ENCODE measurements around the gene SBNO2. TPM values are rescaled to one million over a fixed set of nuclear protein-coding genes. Genes with fewer than 3 reads are reported as not detected.
"Not testable (repeated sequence)": the region's sequence is repeated elsewhere in the genome, so short reads cannot be mapped to it uniquely, and the experiment has no call there.

The SBNO2 gene
- total RNA-seq, 4 donors from 2014 or later: 33.1 to 208 (median 61.9) TPM

DNA sequence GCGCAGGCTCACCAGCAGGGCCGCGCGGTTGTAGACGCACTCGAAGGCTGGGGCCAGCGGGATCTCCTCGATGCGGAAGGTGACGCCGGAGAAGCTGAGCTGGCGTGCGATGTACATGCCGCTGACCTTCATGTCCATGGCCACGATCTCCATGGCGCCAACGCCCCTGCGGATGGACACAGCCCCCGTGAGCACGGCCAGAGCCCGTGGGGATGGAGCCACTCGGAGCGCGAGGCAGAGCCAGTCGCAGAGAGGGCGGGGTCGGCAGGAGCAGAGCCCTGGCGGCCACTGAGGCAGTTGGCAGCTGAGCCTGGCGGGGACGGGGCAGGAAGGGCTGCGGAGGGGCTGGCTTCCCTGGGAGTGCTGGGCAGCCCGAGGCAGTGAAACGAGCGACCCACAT lies 55.1 kb downstream of the SBNO2 start:
- TF ChIP-seq, protein P1, sequence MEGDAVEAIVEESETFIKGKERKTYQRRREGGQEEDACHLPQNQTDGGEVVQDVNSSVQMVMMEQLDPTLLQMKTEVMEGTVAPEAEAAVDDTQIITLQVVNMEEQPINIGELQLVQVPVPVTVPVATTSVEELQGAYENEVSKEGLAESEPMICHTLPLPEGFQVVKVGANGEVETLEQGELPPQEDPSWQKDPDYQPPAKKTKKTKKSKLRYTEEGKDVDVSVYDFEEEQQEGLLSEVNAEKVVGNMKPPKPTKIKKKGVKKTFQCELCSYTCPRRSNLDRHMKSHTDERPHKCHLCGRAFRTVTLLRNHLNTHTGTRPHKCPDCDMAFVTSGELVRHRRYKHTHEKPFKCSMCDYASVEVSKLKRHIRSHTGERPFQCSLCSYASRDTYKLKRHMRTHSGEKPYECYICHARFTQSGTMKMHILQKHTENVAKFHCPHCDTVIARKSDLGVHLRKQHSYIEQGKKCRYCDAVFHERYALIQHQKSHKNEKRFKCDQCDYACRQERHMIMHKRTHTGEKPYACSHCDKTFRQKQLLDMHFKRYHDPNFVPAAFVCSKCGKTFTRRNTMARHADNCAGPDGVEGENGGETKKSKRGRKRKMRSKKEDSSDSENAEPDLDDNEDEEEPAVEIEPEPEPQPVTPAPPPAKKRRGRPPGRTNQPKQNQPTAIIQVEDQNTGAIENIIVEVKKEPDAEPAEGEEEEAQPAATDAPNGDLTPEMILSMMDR (IDR thresholded peaks at IDR 0.05): no peak
- DNase-seq (ENCODE audit: low spot score): no peak
- no peak for ATAC-seq (ENCODE audit: low FRiP score)

DNA sequence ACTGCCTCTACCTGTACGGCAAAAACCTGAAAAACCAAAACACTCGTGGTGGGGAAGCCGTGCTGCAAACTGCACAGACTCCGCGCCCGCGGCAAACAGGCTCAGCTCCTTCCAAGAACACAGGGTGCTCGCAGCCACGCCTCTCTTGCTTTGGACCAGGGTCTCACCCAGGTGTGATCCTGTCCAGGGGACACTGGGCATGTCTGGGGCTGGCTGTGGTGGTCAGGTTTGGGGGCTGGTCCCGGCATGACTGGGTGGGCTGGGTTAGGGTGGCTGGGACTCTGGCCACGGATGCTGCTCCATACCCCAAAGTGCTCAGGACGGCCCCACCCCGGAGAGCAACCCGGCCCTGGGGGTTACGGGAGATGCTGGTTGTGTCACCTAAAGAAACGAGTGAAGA lies 56.4 kb downstream of the SBNO2 start:
- ATAC-seq (ENCODE audit: low FRiP score) (no peak), DNase-seq (ENCODE audit: low spot score) (no peak)
- TF ChIP-seq, protein P1 (IDR thresholded peaks at IDR 0.05): no peak

DNA sequence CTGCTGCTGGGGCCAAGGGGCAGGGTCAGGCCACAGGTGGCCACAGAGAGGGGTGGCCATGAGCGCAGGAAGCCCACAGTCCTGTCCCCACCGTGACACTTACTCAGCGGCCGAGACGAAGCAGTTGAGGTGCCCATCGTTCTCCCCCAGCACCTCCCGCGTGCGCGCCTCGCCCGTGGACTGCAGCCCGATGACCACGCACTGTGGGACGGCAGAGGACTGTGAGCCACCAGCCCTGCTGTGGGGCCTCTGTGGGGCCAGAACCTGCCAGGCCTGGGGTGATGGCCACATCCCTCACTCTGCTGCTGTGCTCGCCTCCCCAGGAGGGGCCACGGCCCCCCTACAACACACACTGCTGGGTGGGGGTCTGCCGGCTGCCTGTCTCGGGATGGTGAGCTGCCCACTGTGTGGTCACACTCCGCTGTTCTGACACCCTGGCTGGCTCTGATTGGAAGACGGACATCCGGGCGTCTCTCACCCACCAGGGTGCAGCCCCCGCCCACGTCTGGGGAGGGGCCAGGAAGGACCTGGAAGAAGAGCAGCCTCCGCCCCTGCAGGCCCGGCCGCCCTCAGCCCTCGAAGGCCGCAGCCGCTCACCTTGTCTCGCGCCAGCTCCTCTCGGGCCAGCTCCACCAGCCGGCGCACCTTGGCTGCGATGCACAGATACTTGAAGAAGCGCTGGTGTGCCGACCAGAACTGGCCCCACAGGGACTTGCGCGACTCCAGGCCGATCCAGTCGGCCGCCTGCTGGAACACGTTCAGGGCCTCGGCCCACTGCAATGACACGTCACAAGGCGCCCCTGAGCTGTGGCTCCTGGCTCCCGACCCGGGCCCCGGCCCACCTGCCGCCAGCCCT lies 57.1 kb downstream of the SBNO2 start:
- ATAC-seq (ENCODE audit: low FRiP score) (no peak), DNase-seq (ENCODE audit: low spot score) (no peak)
- TF ChIP-seq, protein P1 (IDR thresholded peaks at IDR 0.05): no peak

DNA sequence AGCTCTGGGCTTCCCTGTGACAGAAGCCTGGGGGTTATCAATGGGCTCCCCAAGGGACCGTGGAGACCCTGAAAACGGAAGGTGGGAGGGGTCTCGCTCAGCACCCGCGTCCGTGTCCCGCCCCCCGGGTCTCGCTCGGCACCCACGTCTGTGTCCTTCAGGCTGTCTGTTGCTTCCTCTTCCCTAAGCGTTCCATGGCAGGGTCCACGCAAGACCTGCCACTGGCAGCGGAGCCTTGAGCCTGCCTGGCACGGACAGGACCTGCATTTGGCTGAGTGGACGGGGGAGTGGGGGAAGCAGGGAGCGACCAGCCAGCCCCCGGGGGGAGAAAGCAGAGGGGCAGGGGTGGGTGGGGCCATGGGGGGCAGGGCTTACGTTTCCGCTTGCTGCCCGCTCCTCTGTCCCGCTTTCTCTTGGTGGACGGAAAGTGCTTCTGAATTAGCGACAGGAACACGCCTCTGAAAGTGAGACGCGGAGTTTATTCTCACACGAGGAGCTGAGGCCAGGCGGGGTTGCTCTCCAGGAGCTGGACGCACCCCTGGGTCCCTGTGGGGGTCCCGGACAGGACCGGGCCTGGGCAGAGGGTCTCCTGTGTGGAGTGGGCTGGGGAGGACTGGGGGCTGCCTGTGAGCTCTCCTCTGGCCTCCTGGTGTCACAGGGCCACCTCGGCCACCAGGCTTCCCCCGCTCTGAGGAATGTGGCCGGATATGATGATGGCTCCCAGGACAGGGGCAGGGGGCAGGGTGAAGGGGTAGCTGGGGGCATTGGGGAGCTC lies 58.2 kb downstream of the SBNO2 start:
- ATAC-seq (ENCODE audit: low FRiP score) (no peak), DNase-seq (ENCODE audit: low spot score) (no peak)
- TF ChIP-seq, protein P1 (IDR thresholded peaks at IDR 0.05): no peak

DNA sequence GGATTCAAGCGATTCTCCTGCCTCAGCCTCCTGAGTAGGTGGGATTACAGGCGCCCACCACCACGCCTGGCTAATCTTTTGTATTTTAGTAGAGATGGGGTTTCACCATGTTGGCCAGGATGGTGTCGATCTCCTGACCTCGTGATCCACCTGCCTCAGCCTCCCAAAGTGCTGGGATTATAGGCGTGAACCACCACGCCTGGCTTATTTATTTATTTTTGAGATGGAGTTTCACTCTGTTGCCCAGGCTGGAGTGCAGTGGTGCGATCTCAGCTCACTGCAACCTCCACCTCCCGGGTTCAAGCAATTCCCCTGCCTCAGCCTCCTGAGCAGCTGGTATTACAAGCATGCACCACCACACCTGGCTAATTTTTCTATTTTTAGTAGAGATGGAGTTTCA lies 59.3 kb downstream of the SBNO2 start:
- not testable (repeated sequence) for ATAC-seq (ENCODE audit: low FRiP score); DNase-seq (ENCODE audit: low spot score)

DNA sequence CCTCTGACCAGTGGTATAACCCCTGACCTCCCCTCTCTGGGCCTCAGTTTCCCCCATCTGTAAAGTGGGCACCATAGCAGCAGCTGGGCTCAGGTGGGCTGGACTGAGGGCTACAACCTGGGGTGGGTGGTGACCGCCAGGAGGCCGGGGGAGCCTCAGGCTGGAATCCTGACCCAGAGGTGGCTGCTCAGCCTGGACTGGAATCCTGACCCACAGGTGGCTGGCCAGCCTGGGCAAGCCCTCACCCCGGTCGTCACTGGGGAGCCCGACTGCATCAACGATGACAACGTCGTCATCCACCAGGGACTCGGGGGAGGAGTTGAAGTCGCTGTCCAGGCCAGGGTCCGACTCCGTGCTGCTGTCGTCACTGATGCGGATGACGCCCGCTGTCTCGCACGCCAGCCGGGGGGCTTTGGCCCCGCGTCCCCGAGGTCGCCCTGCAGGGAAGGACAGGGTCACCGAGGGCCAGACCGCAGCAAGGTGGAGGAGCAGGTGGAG lies 60.0 kb downstream of the SBNO2 start:
- ATAC-seq (ENCODE audit: low FRiP score) (no peak), DNase-seq (ENCODE audit: low spot score) (no peak)
- TF ChIP-seq, protein P1 (IDR thresholded peaks at IDR 0.05): no peak
